ENCODE data around the gene DHCR7.

The DHCR7 gene
- long read RNA-seq, transcript DHCR7-202 (9 exons, 2,601 nt), result minor isoform, 20 of 613 reads
- long read RNA-seq, transcript DHCR7-201 (9 exons, 2,666 nt), result major isoform, 557 of 613 reads
- long read RNA-seq, partial matches to known transcripts, result 13 of 613 reads
- long read RNA-seq, other reads (novel, unspliced or antisense), result 23 of 613 reads

GRCh38 chr11:71448257-71449171 is at the start of gene DHCR7:
Gene DHCR7 (minus strand): TSS chr11:71448393. CDS start chr11:71444952, 3,441 bp downstream.
- Histone ChIP-seq H3K27me3 (ENCODE audit: insufficient read depth, poor library complexity, severe bottlenecking) (no peaks in the 10 kb centered on the region), H3K4me3 (replicated peaks; ENCODE audit: insufficient read depth, low read length) (peak within 1 kb of the TSS; percentile 93), H3K27ac (replicated peaks) (peak within 1 kb of the TSS; percentile 89)
- no peak for TF ChIP-seq GABPA (IDR thresholded peaks at IDR 0.05; ENCODE audit: low read depth)
- TF ChIP-seq CTCF (IDR thresholded peaks at IDR 0.05; ENCODE audit: insufficient read depth, low read length), result no peak
- no peak for TF ChIP-seq POLR2AphosphoS5 (IDR thresholded peaks at IDR 0.05; ENCODE audit: low read depth)
- no peak for TF ChIP-seq SPI1 (IDR thresholded peaks at IDR 0.05; ENCODE audit: borderline replicate concordance, low read depth)
- no peak for TF ChIP-seq REST (IDR thresholded peaks at IDR 0.05; ENCODE audit: insufficient replicate concordance, low read depth)
- peak; percentile 92 to 95 for DNase-seq (ENCODE audit: low read depth in 1 of 2, low spot score in 1 of 2)

- Histone ChIP-seq H3K4me3 (replicated peaks; ENCODE audit: insufficient read depth, low read length) (no peak overlapping the region), H3K27ac (replicated peaks) (no peak overlapping the region), H3K27me3 (ENCODE audit: insufficient read depth, poor library complexity, severe bottlenecking) (no peaks in the 10 kb centered on the region)
- TF ChIP-seq CTCF (IDR thresholded peaks at IDR 0.05; ENCODE audit: insufficient read depth, low read length), result no peak
- no peak for TF ChIP-seq POLR2AphosphoS5 (IDR thresholded peaks at IDR 0.05; ENCODE audit: low read depth)
- TF ChIP-seq GABPA (IDR thresholded peaks at IDR 0.05; ENCODE audit: low read depth), result no peak
- no peak for TF ChIP-seq SPI1 (IDR thresholded peaks at IDR 0.05; ENCODE audit: borderline replicate concordance, low read depth)
- no peak for TF ChIP-seq REST (IDR thresholded peaks at IDR 0.05; ENCODE audit: insufficient replicate concordance, low read depth)
- DNase-seq (ENCODE audit: low read depth in 1 of 2, low spot score in 1 of 2), result no peak
These were observed 48.2 kb upstream of the DHCR7 start for GRCh38 chr11:71496421-71496820.

GRCh38 chr11:71495286-71496230 is 47.4 kb upstream of the DHCR7 start:
- DNase-seq (ENCODE audit: low read depth in 1 of 2, low spot score in 1 of 2), result no peak
- H3K27ac ChIP-seq (replicated peaks), result no peak overlapping the region
- H3K4me3 ChIP-seq (replicated peaks; ENCODE audit: insufficient read depth, low read length), result no peak overlapping the region
- H3K27me3 ChIP-seq (ENCODE audit: insufficient read depth, poor library complexity, severe bottlenecking), result no peaks in the 10 kb centered on the region
- TF ChIP-seq POLR2AphosphoS5 (IDR thresholded peaks at IDR 0.05; ENCODE audit: low read depth), result no peak
- TF ChIP-seq CTCF (IDR thresholded peaks at IDR 0.05; ENCODE audit: insufficient read depth, low read length), result no peak
- no peak for TF ChIP-seq GABPA (IDR thresholded peaks at IDR 0.05; ENCODE audit: low read depth)
- TF ChIP-seq SPI1 (IDR thresholded peaks at IDR 0.05; ENCODE audit: borderline replicate concordance, low read depth), result no peak
- TF ChIP-seq REST (IDR thresholded peaks at IDR 0.05; ENCODE audit: insufficient replicate concordance, low read depth), result no peak
